Uterus (tissue), 2 donors: ENCODE data around the gene CCDC57.

ENCODE experiments used
- POLR2A ChIP-seq, 2 donors: fragments of 450-650 bp; IDR thresholded peaks; one replicate each; pipeline ENCODE4 v1.6.1; 2016; ENCODE audit warnings: antibody characterized with exemption in 2 of 2, mild to moderate bottlenecking in 1 of 2, moderate library complexity in 1 of 2
- TF ChIP-seq, protein P1 (sequence below), 4 experiments: fragments of 200-600 bp in 2 of 4; fragments of 450-650 bp in 2 of 4; sonication (generic) in 2 of 4; IDR thresholded peaks; one replicate each; pipeline ENCODE4 v1.5.1; 2016 to 2019; ENCODE audit warnings: antibody characterized with exemption in 4 of 4, mild to moderate bottlenecking in 2 of 4, moderate library complexity in 1 of 4

DNA sequence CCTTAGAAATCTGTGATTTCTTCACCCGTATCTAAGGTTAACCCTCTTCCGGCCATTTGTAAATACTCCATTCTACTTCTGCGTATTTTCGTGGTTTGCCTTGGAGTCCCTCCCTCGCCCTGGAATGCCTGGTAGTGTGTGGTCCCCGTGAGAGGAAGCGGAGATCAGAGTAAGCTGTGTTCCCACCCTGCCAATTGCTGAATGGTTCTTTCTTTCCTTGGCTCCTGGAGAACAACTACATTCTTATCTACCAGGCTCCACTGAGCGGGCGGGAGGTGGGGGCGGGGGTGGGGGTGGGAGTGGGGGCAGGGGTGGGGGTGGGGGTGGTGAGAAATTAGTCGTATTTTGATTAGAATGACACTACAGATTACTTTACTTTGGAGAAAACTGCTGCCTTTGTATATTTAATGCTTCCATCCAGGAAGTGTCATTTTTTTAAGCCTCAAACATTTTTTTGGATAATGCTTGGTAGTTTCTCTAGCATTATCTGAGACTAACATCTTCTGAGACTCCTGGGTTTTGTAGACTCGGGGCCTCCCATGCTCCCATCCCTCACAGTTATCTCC is 93.7 kb downstream of the CCDC57 start:
- TF ChIP-seq, protein P1, sequence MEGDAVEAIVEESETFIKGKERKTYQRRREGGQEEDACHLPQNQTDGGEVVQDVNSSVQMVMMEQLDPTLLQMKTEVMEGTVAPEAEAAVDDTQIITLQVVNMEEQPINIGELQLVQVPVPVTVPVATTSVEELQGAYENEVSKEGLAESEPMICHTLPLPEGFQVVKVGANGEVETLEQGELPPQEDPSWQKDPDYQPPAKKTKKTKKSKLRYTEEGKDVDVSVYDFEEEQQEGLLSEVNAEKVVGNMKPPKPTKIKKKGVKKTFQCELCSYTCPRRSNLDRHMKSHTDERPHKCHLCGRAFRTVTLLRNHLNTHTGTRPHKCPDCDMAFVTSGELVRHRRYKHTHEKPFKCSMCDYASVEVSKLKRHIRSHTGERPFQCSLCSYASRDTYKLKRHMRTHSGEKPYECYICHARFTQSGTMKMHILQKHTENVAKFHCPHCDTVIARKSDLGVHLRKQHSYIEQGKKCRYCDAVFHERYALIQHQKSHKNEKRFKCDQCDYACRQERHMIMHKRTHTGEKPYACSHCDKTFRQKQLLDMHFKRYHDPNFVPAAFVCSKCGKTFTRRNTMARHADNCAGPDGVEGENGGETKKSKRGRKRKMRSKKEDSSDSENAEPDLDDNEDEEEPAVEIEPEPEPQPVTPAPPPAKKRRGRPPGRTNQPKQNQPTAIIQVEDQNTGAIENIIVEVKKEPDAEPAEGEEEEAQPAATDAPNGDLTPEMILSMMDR (IDR thresholded peaks at IDR 0.05) = no peak
- TF ChIP-seq POLR2A (IDR thresholded peaks at IDR 0.05) = no peak
